ENCODE results near the gene KRT80.

- TF ChIP-seq CTCF (IDR thresholded peaks at IDR 0.05): no peak
- TF ChIP-seq POLR2A (IDR thresholded peaks at IDR 0.05): no peak
- no peak for TF ChIP-seq POLR2AphosphoS5 (IDR thresholded peaks at IDR 0.05; ENCODE audit: insufficient read depth in 1 of 2, low read depth in 1 of 2)
Observed at GRCh38 chr12:52123487-52124186, 68.2 kb downstream of the KRT80 start.

Data from vagina (tissue), 2 donors.